HG03378 (cell line): ENCODE data around the gene PMEL.
"Not testable (repeated sequence)": the region's sequence is repeated elsewhere in the genome, so short reads cannot be mapped to it uniquely, and the experiment has no call there.

Experiments used
- ATAC-seq: cut with Tn5 transposase; IDR thresholded peaks from one replicate; pipeline ENCODE4 v1.9.1; 2021; ENCODE audit warnings: mild to moderate bottlenecking, moderate library complexity; ENCODE audit not compliant: unreplicated experiment

The PMEL gene

GRCh38 chr12:55925870-55926737, 39.7 kb downstream of the PMEL start:
- ATAC-seq: no peak

GRCh38 chr12:55925371-55925770, 40.5 kb downstream of the PMEL start:
- no peak for ATAC-seq

DNA sequence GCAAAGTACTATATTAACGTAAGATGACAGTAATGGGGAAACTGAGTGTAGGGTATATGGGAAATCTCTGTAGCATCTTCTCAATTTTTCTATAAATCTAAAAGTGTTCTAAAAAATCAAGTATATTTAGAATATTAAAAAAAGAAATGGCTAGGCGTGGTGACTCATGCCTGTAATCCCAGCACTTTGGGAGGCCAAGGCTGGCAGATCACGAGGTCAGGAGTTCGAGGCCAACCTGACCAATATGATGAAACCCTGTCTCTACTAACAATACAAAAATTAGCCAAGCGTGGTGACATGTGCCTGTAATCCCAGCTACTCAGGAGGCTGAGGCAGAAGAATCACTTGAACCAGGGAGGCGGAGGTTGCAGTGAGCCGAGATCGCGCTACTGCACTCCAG, 42.2 kb downstream of the PMEL start:
- not testable (repeated sequence) for ATAC-seq

GRCh38 chr12:55922126-55922525, 43.7 kb downstream of the PMEL start:
- no peak for ATAC-seq

DNA sequence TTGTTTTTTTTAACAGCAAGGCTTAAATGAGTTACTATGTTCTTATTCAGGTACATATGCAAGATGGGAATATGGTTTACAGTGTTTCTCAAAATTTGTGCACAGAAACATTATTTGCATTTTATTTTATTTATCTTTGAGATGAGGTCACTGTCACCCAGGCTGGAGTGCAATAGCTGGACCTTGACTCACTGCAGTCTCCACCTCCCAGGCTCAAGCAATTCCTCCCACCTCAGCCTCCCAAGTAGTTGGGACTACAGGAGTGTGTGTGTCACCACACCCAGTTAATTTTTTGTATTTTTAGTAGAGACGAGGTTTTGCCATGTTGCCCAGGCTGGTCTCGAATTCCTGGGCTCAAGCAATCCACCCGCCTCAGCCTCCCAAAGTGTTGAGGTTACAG, 46.8 kb downstream of the PMEL start:
- not testable (repeated sequence) for ATAC-seq

GRCh38 chr12:55915482-55915859, 50.4 kb downstream of the PMEL start:
- ATAC-seq: no peak

DNA sequence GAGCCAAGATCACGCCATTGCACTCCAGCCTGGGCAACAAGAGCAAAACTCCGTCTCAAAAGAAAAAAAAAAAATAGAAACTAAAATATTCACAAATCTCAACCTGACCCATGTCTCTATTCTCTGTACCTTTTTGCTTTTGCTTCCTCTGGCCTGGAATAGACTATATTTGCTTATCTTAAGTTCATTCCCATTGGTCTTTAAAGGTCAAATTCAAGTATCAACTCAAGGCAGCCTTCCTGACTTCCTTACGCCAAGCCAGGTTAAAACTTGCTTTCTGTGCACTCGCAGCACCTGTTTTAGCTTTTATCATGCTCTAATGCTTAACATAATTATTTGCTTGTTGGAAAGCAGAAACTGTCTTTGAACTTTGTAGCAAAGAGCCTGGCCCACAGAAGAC, 52.9 kb downstream of the PMEL start:
- no peak for ATAC-seq

GRCh38 chr12:55909513-55909884, 56.3 kb downstream of the PMEL start:
- no peak for ATAC-seq

- no peak for ATAC-seq
Measured at GRCh38 chr12:55908726-55909512, 56.9 kb downstream of the PMEL start.

GRCh38 chr12:55906056-55906455, 59.8 kb downstream of the PMEL start:
- ATAC-seq: no peak
